ENCODE measurements around the gene NKD2.
"Not testable (repeated sequence)": the region's sequence is repeated elsewhere in the genome, so short reads cannot be mapped to it uniquely, and the experiment has no call there.

NKD2 gene

GRCh38 chr5:1013238-1013947 lies 4.8 kb downstream of the NKD2 start:
- DNase-seq: no peak

GRCh38 chr5:1013948-1014301 lies 5.3 kb downstream of the NKD2 start:
- DNase-seq: no peak

GRCh38 chr5:1014346-1014745 lies 5.7 kb downstream of the NKD2 start:
- no peak for DNase-seq

GRCh38 chr5:1014781-1015221 lies 6.2 kb downstream of the NKD2 start:
- DNase-seq: no peak

GRCh38 chr5:1015507-1015906 lies 6.9 kb downstream of the NKD2 start:
- no peak for DNase-seq

- DNase-seq: peak in 24 of 51 donors; percentile 4 to 58 (median 30)
Measured at GRCh38 chr5:1016036-1016435, 7.4 kb downstream of the NKD2 start.

GRCh38 chr5:1016476-1016875 lies 7.9 kb downstream of the NKD2 start:
- no peak for DNase-seq

- no peak for DNase-seq
Measured at GRCh38 chr5:1017056-1017455, 8.5 kb downstream of the NKD2 start.

- no peak for DNase-seq
Measured at GRCh38 chr5:1017691-1018455, 9.3 kb downstream of the NKD2 start.

- no peak for DNase-seq
Measured at GRCh38 chr5:1018596-1018995, 10.0 kb downstream of the NKD2 start.

- DNase-seq: no peak
Measured at GRCh38 chr5:1019001-1019905, 10.7 kb downstream of the NKD2 start.

GRCh38 chr5:1020452-1020961 lies 11.9 kb downstream of the NKD2 start:
- DNase-seq: no peak

GRCh38 chr5:1021136-1021968 lies 12.8 kb downstream of the NKD2 start:
- no peak for DNase-seq

GRCh38 chr5:1021969-1022336 lies 13.4 kb downstream of the NKD2 start:
- not testable (repeated sequence) for DNase-seq

GRCh38 chr5:1026700-1027621 lies 18.4 kb downstream of the NKD2 start:
- DNase-seq: no peak

- DNase-seq: no peak
Measured at GRCh38 chr5:1027631-1028441, 19.2 kb downstream of the NKD2 start.

- no peak for DNase-seq
Measured at GRCh38 chr5:1028481-1029281, 20.1 kb downstream of the NKD2 start.
